ENCODE data around the gene BRIP1.
"Not testable (repeated sequence)": the region's sequence is repeated elsewhere in the genome, so short reads cannot be mapped to it uniquely, and the experiment has no call there.

The BRIP1 gene

GRCh38 chr17:61684818-61685217, 178.5 kb downstream of the BRIP1 start:
- no peak for TF ChIP-seq CTCF (IDR thresholded peaks at IDR 0.05; ENCODE audit: insufficient read depth, missing control alignments)
- FAIRE-seq: no peak
- no peak for DNase-seq (ENCODE audit: insufficient read length, low spot score)

- DNase-seq (ENCODE audit: insufficient read length, low spot score): no peak
- no peak for TF ChIP-seq CTCF (IDR thresholded peaks at IDR 0.05; ENCODE audit: insufficient read depth, missing control alignments)
- FAIRE-seq: no peak
Observed at GRCh38 chr17:61684172-61684571, 179.2 kb downstream of the BRIP1 start.

GRCh38 chr17:61683466-61683865, 179.9 kb downstream of the BRIP1 start:
- DNase-seq (ENCODE audit: insufficient read length, low spot score) (no peak), FAIRE-seq (no peak)
- no peak for TF ChIP-seq CTCF (IDR thresholded peaks at IDR 0.05; ENCODE audit: insufficient read depth, missing control alignments)

- no peak for FAIRE-seq
- TF ChIP-seq CTCF (IDR thresholded peaks at IDR 0.05; ENCODE audit: insufficient read depth, missing control alignments): no peak
Observed at GRCh38 chr17:61680921-61681320, 182.4 kb downstream of the BRIP1 start.

GRCh38 chr17:61678339-61678738, 185.0 kb downstream of the BRIP1 start:
- no peak for DNase-seq (ENCODE audit: insufficient read length, low spot score)
- FAIRE-seq: no peak
- TF ChIP-seq CTCF (IDR thresholded peaks at IDR 0.05; ENCODE audit: insufficient read depth, missing control alignments): no peak

More at GRCh38 chr17:61680921-61681320, 182.4 kb downstream of the BRIP1 start:
- DNase-seq (ENCODE audit: insufficient read length, low spot score): no peak

- not testable (repeated sequence) for DNase-seq (ENCODE audit: insufficient read length, low spot score); FAIRE-seq
Observed at GRCh38 chr17:61677150-61677811, 186.0 kb downstream of the BRIP1 start.

GRCh38 chr17:61676522-61676921, 186.8 kb downstream of the BRIP1 start:
- FAIRE-seq; DNase-seq (ENCODE audit: insufficient read length, low spot score): not testable (repeated sequence)

GRCh38 chr17:61674609-61675008, 188.7 kb downstream of the BRIP1 start:
- FAIRE-seq; DNase-seq (ENCODE audit: insufficient read length, low spot score): not testable (repeated sequence)

GRCh38 chr17:61673019-61673897, 190.1 kb downstream of the BRIP1 start:
- not testable (repeated sequence) for DNase-seq (ENCODE audit: insufficient read length, low spot score); FAIRE-seq
